ENCODE data around the gene TUG1. TPM values are rescaled to one million over a fixed set of nuclear protein-coding genes. Genes with fewer than 3 reads are reported as not detected.
A peak's percentile ranks its signal among the peaks of the same experiment; 100 is the strongest.

TUG1 gene
- total and polyA plus RNA-seq, 9 of the 15 experiments (the other 6 are each of a cell fraction or from before 2014, with no cell fraction given), result 24.7 to 132 (median 58.9) TPM

- TF ChIP-seq HOXB6 (CRISPR knock-in tag; IDR thresholded peaks at IDR 0.05; ENCODE audit: borderline replicate concordance), result no peak
- peak; percentile 86 for TF ChIP-seq ETV1 (tag; conservative IDR thresholded peaks at IDR 0.05; ENCODE audit: low read depth)
- TF ChIP-seq MTA2 (IDR thresholded peaks at IDR 0.05; ENCODE audit: low read depth), result no peak
- TF ChIP-seq HDGF (IDR thresholded peaks at IDR 0.05), result no peak
- TF ChIP-seq PKNOX1 (IDR thresholded peaks at IDR 0.05), result peak; percentile 90
- TF ChIP-seq XRCC5 (IDR thresholded peaks at IDR 0.05; ENCODE audit: low read depth, low read length), result peak; percentile 66; the same call in 1 of the 2 replicates
- peak; percentile 91 for TF ChIP-seq EGR1 (conservative IDR thresholded peaks at IDR 0.05)
- TF ChIP-seq FOXK1 (CRISPR knock-in tag; IDR thresholded peaks at IDR 0.05; ENCODE audit: borderline replicate concordance), result no peak
- TF ChIP-seq ZNF12 (CRISPR knock-in tag; IDR thresholded peaks at IDR 0.05), result no peak
- TF ChIP-seq CHD1 (IDR thresholded peaks at IDR 0.05; ENCODE audit: low read length), result no peak
- no peak for TF ChIP-seq KLF13 (tag; IDR thresholded peaks at IDR 0.05; ENCODE audit: borderline replicate concordance, low read depth)
- TF ChIP-seq RBM15 (IDR thresholded peaks at IDR 0.05; ENCODE audit: insufficient read depth, low read length), result no peak
- TF ChIP-seq GATAD2B (IDR thresholded peaks at IDR 0.05; ENCODE audit: borderline replicate concordance), result 0 out of 2 replicates have a peak, but pooled peaks have one; percentile 39
- TF ChIP-seq ZNF316 (IDR thresholded peaks at IDR 0.05), result no peak
- no peak for TF ChIP-seq ZNF75A (CRISPR knock-in tag; IDR thresholded peaks at IDR 0.05)
- no peak for TF ChIP-seq NR0B1 (IDR thresholded peaks at IDR 0.05; ENCODE audit: partially characterized antibody)
- peak; percentile 86 for TF ChIP-seq POLR2G (IDR thresholded peaks at IDR 0.05; ENCODE audit: low read depth, low read length)
- no peak for TF ChIP-seq ZNF830 (CRISPR knock-in tag; IDR thresholded peaks at IDR 0.05)
- TF ChIP-seq ZNF436 (CRISPR knock-in tag; IDR thresholded peaks at IDR 0.05), result no peak
- peak; percentile 50 for TF ChIP-seq FIP1L1 (IDR thresholded peaks at IDR 0.05; ENCODE audit: low read depth, low read length, poor library complexity, severe bottlenecking)
- TF ChIP-seq E4F1 (CRISPR knock-in tag; IDR thresholded peaks at IDR 0.05; ENCODE audit: borderline replicate concordance), result no peak
- 0 out of 2 replicates have a peak, but pooled peaks have one; percentile 37 for TF ChIP-seq PHF21A (IDR thresholded peaks at IDR 0.05; ENCODE audit: borderline replicate concordance, low read depth)
- TF ChIP-seq ZNF124 (CRISPR knock-in tag; IDR thresholded peaks at IDR 0.05), result no peak
- TF ChIP-seq FOXA1 (IDR thresholded peaks at IDR 0.05; ENCODE audit: borderline replicate concordance), result no peak
- no peak for TF ChIP-seq ZNF197 (CRISPR knock-in tag; IDR thresholded peaks at IDR 0.05; ENCODE audit: low read depth)
- TF ChIP-seq NFRKB (IDR thresholded peaks at IDR 0.05; ENCODE audit: low read depth), result 0 out of 2 replicates have a peak, but pooled peaks have one; percentile 17
Observed at GRCh38 chr22:30968924-30969531, at the start of gene TUG1 (continued).
